HG03139 (cell line): ENCODE results near the gene SKAP2.
A peak's percentile ranks its signal among the peaks of the same experiment; 100 is the strongest.

Source experiments
- ATAC-seq: cut with Tn5 transposase; IDR thresholded peaks from one replicate; pipeline ENCODE4 v1.9.1; 2021; ENCODE audit not compliant: unreplicated experiment

The SKAP2 gene

DNA sequence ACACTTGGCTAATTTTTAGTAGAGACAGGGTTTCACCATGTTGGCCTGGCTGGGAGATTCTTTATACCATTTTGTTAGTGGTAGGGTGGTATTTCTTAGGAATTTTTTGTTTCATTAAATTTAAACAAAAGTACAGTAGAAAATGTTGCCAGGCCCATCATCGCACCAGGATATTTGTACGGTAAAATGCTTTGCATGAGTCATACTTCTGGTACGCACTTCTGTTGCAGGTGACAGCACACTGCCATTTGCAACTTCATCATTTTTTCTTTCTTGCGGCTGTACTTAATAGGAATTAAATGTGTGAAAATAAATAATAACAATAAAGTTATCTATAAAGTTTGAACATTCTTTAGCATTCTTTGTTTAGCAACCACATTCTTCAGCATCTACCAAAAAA is 195.6 kb downstream of the SKAP2 start:
- ATAC-seq = no peak

DNA sequence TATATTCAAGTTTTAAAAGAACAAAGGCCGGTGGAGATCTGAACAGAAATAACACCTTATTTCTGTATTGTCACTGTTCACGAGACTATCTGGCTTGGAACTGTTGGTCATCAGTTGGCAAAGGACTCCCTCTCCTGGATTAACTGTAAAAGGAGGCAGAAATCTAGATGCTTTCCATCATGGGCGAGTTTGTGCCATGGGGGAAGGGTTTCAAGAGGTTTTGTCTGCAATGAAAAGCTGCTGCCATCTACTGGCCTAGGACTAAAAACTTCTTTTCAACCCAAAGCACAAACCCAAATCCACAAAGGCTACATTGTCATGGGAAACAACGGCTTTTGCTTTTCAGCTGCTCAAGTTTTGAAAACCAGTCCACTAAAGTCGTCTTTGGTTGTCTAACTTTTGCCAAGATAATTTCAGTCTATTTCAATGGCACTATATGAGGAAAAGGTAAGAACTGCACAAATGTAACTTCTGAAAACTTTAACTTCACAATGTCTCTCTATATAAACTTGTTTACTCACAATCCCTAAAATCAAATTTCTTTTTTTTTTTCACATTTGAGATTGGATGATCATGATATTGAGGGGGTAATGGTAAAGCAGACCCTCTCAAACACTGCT is 196.8 kb downstream of the SKAP2 start:
- ATAC-seq = peak; percentile 58

DNA sequence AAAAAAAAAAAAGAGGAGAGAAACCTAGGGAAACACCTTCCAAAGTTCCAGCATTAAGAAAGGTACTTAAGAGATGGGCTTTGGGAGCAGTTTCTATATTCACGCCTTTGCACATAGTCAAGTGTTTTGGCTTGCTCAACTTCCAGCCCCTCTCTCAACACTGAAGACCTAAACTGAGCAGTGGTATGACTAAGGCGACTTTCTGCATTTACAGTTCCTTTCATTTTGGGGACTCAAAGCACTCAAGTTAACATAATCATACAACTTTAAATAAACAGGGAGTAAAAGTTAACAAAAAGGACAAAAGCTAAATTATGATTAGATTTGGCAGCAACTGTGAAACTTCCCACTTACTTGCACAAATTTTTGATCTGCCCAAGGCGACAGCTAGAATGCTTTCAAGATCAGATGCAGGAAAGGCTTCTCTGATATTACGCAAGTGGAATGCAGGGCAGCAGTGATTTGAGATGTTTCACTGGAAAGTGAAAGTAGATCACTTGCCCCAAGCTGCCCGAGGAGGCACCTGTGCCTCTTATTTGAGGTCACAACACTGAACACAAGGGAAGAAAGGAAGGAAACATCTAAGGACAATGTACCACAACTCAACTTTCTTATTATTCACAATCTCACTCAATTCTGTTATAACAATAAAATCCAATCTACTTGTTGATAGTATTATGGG is 199.5 kb downstream of the SKAP2 start:
- ATAC-seq = no peak

DNA sequence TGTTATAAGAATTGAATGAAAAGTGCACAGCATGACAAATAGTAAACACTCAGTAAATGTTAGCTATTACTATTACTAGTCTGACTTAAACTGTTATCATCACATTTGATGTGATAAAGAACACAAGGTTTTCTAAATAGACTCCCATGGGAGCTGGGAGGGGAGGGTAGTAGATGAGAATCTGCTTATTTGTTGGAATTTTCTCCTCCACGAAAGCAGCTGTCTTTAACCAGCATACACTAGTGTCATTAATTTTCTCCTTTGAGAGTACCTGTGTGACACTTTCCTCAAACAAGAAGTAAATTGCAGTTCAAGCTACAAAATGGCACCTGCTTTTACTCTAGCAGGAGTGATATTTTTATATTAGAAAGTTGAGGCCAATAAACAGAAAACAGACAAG is 200.1 kb downstream of the SKAP2 start:
- no peak for ATAC-seq

DNA sequence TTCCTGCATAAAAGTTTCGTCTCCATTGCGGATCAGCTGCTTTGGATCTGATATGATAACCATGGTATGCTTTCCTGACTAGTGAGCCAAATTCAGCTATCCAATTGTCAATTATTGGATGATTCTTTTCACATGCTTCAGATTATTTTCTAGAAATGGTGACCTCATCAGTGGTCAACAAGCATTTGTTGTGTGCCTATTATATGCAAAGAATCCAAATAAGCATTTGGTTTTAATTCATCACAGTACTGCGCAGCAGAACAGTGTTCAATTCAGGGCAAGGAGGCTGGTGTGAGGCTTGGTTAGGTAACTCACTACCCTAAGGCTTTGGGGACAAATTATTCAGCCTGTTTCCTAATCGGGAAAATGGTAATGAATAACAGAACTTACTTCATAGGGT is 200.5 kb downstream of the SKAP2 start:
- ATAC-seq = no peak

DNA sequence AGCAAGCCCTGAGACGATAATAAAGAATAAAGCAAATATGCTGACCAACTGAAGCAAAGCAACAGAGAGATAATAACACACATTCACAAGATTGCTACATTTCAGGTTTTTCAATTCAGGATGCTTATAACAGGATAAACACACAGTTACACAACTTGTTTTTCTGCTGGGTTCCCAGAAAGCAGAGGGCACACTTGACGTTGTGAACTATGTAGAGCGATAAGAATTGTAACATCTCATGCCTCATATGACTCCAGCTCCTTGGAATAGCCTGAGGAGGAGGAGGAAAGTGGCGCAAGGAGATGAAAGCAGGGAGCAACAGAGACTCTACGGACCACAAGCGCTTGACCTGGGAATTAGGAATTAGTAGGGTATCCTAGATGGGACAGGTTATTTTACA is 201.7 kb downstream of the SKAP2 start:
- ATAC-seq = no peak

DNA sequence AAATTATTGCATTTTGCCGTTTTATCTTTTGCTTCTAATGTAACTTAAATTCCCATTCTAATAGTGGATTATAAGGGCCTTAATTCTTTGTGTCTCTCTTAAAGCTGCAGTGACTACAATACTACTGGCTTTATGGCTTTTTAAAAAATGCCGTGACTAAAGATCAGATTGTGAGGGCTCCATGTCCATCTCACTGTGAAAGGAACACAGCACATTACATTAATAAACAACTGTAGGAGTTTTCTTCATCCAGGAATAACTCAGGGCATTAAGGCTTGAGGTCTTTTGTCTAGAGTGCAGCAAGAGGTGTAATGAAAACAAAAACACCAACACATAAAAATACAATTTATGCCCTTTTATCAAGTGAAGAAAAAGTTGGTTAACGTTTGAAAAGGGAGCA is 205.3 kb downstream of the SKAP2 start:
- ATAC-seq = no peak

DNA sequence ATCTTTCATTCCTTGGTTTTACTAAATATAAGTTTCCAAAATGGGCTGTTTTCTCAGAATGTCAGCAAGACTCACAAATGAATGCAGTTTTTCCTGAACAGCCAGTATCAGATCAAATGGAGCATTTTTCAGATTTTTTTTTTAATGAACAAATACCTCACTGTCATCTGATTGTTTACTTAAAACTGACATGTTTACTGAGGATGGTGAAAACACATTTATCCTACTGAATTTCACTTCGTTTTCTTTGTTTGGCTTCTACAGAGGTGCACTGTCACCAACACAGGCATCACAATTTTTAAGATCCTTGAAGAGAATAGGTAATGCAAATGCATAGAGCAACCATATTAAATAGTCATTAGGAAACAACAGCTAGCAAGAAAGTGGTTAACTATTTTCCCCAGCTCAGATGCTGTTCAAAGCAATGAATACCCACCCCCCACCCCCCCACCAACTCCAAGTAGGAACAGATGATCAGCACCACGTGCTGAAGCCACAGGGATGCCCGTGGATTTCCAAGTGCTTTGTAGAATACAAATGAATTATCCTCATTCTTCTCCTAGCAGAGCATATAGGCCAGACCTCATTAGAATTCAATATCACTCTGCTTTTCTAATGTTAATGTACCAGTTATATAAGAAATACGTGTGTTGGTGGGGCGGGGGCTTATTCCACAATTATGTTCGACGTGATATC is 205.9 kb downstream of the SKAP2 start:
- no peak for ATAC-seq

DNA sequence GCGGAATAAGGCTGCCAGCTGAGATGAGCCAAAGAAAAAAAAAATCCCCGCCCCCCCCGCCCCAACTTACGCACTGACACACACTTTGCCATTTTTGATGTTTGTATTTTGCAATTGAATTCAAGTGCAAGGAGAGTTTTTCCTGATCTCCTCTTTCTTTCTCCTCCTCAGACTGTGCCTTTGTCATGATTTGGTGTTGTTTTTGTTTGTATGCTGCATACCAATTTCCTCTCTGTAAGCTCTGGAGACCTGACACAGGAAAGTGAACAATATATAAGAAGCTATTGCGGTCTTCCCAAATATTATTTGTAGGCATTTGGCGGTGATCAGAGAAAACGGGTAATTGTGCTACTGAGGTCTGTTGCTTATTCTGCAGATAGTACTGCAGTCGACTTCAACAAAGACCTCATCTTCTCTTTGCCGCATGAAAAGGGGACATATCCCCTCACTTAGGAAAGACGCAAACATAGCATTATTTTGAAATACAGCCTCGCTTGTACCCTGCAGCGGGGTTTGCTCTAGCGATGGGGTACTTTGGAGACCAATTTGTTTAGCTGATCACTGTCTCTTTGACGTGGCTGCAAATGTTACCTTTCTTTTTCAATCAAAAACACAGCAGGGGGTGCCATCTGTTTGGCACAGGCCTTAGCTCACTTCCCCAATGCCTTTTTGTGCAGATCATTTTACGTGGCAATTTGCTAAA is 206.6 kb downstream of the SKAP2 start:
- ATAC-seq = no peak

DNA sequence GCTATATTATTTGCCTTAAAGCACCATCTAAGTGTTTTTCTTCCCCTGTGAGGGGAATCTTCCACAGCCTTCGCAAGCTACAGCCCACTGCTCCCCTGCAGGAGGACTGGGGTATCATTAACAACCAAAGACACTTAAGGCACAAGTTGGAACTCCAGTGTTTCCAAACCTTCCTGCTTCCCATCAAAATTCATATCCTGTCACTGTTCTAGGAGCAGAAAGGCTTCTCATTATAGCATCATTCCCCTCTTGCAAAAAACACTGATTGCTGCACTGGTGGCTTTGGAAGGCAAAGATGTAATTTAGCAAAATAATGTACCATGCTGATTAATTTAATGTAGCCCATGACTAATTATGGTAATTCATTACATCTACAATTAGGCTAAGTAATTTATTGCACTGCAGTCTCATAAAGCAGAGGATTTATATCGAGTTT is 207.2 kb downstream of the SKAP2 start:
- ATAC-seq = no peak

DNA sequence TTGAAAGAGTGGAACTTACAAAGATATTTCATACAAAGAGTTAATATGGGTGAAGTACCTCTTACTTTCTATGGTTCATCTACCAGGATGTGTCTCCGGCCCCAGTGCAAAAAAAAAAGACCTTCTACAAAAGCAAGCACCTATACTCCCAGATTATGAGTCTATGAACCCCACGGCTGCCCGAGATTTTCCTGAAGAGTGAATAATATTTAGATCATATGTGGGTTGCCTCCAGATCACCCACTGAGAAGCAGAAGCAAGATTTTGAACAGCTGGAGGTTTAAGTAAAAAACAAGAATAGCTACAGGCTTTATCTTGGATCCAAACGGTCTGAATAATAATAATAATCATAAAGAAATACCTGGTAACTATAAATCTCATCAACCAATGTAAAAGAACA is 207.7 kb downstream of the SKAP2 start:
- no peak for ATAC-seq

DNA sequence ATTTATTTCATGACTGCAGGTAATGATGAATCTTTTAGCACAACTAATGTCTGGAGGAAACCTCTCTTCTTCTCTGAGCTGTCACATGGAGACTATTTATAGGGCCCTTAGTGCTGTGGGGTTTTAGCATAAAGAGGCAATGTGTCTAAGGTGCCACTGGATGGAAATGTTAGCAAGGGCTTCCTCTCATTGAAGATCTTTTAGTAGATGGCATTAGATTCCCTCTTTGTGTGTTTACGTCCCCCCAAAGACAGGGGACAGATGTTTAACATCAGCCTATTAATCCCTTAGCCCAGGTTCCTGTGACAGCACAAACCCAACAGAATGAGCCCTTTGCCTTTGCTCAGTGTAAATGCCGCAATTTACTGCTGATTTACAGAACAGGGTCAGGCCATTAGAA is 208.6 kb downstream of the SKAP2 start:
- ATAC-seq = no peak

DNA sequence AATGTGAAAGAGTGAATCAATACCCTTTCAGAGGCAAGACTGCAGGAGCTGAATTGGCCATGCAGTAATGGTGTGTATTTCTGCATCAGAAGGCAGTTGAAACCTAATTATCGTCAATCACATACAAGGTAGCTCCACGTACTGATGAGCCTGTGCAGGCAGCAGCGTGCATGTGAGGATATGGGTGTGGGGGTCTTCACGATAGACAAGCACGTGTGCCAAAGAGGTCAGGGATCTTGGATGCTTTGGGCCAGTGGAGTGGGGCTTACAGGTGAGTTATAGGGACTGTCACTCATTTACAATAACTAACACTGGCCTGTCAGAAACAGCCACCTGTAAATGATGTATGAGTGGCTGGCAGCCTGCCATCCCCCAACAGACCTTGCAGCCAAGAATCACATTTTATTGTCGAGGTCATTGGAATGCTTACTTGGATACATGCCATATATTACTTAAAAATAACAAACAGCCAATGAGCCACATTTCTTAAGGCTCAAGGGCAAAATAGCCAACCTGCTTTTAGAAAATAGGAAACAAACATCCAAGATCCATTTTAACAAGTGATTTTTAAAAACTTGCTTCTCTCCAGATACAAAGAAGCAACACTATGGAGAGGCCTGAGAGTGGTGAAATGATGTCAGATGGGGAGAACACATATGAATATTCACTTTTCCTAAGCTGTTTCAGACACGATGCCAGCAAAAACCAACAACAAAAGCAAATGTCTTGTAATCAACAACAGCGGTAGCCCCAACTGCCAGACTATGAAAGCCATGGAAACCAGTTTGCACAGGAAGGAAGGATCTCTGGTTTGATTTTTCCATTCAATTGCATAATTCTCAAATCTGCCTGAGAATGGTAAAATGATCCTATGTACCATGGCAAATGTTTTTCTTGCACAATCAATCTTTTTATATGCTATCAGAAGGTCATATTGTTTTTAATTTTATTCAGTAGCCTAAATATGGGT is 210.7 kb downstream of the SKAP2 start:
- ATAC-seq = no peak

DNA sequence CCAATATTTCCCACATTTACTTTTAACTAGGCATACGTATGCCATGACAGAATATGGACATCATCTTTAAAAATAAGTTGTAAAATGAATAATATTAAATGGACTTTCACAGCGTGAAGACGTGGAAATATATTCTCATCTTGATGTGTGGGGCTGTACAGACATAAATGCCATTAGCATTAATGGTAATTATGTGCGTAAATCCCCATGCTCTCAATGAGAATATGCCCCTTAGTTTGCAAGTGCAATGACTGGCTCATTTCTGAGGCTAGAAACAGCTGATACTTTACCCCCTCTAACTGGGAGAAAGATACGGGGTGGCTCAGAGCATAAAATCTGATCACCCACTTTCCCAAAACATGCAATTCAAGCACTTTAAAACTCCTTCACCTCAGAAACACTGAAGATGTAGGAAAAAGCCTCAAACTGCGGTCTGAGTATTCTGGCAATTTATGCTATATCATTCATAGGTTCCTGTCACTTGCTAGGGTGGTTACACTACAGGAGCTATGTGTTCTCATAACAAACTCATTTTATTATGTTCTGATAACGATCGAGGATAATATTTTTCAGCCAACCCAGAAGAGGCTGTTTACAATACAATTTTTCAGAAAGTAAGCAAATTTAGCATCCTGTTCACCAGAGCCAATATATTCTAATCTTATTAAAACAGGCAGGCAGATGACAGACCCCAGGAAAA is 211.8 kb downstream of the SKAP2 start:
- no peak for ATAC-seq

DNA sequence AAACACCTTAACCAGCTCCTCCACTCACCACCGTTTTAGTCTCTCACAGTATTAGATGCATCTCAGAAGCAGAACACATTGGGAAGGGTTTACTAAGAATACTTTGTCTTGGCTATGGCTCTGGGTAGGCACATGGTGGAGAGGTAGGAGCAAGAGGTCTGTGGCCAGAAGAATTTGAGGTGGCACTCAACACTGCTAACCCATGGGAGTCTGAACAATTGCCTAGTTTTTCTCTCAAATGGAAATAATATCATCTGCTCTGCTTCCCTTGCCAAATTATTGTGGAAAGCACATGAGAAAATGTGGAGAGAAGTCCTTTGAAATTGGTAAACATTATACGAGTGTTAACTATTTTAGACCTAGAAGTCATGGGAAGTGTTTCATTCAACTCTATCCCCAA is 214.3 kb downstream of the SKAP2 start:
- ATAC-seq = no peak

DNA sequence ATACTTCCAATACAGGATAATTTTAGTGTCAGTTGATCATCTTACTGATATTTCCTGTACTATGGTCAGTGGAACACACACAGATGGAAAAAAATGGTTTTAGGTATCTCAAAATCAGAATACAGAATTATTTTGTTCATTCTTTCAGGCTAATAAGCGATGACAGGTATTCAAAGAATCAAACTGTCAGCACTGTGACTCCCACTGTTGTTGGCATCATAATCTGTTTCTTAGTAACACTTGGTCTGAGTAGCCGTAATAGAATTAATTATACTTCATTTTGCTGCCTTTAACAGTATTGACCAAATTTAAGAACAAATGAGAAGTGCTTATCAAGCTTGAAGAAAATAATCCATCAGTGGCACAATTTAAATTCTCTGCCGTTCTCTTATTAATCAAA is 215.0 kb downstream of the SKAP2 start:
- ATAC-seq = no peak

DNA sequence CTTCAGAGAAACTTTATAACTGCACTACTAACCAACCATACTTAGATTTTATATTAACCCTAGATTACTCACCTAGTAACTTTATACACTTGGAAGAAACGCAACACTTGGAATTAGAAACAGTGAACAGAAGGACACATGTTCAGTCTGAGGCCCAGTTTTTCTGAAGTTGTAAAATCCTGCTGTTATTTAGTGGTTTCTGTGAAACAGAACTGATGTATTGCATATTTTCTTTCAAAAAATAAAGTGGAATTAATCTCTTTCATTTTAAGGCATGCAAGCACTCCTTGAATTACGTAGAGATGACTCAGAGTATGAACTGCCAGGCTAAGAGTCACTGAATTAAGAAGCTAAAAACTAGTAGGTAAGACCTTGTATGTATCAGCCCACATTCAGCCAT is 215.8 kb downstream of the SKAP2 start:
- ATAC-seq = no peak

DNA sequence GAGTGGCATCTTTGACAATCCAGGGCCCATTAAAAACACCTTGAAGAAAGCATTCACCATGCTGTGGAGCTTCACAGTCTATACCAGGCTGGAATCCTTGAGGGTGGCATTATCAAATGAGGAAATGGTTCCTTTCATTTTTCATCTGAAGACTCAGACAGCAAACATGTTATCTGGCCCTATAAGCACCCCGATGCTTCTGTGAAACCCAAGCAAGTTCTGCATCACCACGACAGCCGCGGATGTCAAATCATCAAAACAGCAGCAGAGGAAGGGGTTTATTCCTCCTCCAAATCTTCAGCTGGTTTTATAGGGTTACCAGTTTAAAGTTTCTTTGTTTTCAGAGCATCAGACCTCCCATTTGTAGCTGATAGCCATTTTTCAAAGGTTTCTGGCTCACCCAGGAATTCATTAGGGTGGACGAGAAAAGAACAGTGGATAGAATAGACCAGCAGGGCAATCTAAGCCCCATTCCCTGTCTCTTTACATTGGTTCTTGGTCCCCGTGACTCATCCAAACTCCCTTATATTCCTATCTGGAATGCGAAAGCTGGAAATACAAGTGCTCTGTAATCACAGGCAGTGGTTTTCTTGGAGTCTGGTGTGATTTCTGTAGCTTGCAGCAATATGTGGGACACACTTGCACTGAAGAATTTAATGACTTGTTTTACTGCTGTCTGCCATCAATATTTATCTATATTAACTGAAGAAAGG is 217.9 kb downstream of the SKAP2 start:
- ATAC-seq = no peak

DNA sequence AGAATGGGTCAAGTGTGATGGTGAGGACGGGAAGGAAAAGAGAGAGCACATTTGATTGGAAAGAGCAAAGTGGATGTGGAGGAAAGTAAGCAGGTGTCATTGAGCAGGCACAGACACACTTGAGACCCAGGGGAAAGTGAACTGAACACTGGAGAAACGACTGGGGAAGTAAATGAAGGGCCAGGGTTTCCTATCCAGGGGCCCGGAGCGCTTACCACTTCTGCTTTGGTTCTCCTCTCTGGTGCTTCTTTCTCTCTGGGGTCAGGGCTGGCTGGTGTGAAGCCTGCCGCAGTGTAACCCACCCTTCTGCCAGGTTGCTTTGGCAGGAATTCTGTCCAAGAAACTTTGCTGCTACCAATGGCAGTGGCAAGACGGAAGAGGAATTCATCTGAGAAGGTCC is 219.3 kb downstream of the SKAP2 start:
- ATAC-seq = no peak
